NK-92 (cell line): Measurements from ENCODE around the gene CD22.

ENCODE experiments used
- DNase-seq: peaks from one replicate; lab custom pipeline; 2025; ENCODE audit not compliant: unreplicated experiment; lab: John Stamatoyannopoulos, UW

The CD22 gene

DNA sequence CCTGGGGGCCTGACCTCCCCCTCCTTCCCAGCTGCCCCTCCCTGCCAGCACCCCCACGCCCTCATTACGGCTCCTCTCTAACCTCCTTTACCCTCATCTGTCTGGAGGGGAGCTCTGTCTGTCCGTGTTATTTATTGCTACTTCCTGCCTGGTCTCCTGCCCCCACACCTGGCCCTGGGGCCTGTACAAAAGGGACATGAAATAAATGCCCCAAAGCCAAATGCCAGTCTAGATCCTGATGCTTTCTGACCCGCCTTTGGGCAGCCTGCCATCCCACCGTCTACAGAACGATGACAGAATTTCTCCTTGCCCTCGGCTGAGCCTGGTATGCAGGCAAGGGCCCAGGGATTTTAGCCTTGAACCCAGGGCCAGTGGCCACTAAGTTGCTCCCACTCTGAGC lies 15.4 kb upstream of the CD22 start:
- no peak for DNase-seq

DNA sequence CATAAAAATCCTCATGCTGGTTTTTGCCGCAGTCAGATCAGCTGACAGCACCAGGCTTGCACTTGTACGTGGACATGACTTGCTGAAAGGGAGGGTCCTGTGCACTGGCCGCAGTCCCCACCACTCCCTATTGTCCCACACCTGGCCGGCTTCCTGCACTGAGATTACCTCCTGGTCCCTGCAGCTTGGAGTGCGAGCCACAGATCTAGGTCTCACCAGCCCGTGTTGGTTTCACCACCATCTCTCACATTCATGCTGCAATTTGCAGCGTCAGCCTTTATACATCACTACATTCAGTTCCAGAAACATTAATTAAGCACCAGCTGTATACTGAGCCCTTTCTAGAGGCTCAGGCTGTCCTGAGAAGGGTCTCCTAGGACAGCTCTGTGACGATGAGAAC lies 15.0 kb upstream of the CD22 start:
- DNase-seq = no peak

DNA sequence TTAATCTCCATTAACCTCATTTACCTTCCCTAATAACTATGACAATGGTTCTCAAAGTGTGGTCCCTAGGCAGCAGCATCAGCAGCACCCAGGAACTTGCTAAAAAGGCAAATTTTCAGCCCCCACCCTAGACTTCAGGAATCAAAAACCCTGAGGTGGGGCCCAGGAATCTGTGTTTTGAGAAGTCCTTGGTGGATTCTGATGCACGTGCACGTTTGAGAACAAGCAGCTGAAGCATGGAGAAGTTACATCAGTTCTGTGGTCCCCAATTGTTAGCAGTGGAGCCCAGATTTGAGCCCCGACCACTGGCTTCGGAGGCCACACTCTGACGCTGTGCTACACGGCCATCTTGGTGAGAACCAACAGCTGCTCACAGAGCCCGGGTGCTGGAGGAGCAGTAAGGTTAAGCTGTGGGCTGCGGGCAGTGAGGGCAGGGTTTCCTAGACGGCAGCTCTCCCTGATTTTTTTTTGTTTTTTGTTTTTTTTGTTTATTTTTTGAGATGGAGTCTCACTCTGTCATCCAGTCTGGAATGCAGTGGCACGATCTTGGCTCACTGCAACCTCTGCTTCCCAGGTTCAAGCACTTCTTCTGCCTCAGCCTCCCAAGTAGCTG lies 14.0 kb upstream of the CD22 start:
- DNase-seq = no peak

DNA sequence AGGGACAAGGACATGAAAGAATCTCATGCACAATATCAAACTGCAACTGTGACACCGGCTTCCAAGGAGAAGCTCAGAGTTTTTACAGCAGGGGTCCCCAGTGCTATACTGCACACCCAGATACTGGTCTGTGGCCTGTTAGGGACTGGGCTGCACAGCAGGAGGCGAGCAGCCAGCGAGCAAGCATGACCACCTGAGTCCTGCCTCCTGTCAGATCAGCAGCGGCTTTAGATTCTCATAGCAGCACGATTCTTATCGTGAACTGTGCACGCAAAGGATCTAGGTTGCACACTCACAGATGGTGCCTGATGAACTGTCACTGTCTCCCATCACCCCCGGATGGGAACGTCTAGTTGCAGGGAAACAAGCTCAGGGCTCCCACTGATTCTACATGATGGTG lies 13.1 kb upstream of the CD22 start:
- DNase-seq = no peak

DNA sequence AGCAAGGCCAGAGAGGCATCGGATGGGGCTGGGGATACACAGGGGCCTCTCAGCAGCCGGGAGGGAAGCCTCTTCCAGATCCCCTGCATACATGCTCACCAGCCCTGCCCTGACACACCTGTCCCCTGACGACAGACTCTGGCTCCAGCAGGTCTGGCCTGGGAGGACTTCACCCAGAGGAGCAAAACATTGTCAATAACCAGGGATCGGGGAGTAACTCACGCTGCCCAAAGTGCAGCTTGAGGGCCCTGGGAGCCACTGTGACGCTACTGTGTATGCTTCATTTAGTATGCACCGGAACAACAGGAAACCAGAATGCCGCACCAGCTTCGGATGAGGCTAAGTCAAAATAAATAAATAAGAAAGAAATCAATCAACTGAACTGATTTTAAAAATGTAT lies 12.4 kb upstream of the CD22 start:
- no peak for DNase-seq

DNA sequence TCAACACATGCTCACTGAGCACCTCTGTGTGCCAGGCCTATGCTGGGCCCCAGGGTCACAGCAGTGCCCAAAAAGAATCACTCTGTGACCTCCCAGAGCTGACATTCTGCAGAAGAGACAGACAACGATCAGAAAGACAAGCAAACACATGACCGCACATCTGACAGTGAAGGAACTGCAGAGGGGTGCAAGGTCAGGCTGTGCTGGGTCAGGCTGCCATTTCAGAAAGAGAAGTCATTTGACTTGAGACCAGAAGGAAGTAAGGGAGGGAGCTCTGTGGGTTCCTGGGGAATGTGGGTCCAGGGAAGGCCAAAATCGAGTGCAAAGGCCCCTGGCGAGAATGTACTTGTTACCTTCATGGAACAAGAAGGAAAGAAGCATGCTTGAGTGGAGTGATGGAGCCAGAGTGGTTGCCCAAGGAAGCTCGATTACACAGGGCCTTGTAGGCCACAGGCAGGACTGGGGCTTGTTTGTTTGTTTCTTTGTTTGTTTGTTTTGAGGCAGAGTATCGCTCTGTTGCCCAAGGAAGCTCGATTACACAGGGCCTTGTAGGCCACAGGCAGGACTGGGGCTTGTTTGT lies 11.4 kb upstream of the CD22 start:
- no peak for DNase-seq

DNA sequence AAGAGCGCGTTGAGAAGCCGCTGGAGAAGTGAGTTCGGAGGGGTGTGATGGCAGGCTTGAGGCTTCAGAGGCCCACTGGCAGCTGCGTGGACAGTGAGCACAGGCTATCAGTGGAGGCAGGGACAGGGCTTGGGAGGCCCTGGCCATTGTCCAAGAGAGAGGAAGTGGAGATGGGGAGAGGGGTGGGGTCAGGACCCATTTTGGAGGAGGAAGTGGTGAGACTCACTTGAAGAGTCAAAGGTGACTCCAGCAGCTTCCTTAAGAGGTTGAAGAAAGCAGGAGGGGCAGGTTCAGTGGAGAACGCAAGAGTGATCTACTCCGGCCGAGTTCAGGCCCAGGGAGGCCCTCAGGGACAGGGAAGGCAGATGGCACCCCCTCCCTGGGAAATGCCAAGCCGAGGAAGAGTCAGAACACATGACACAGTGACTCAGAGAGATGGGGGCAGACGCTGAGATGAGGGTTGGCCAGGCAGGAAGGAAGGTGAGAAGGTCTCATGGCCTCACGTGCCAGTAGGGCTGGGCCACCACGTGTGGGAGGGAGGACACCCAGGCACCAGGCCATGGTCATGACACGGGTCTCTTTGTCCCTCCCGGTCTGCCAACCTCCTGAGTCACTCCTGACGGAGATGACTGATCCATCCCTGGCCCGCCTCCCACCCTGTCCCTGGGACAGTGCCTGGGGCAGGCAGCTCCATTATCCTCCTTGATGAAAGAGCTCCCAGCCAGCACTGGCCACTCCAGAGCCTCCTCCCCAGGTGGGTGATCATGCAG lies 10.1 kb upstream of the CD22 start:
- DNase-seq = no peak

DNA sequence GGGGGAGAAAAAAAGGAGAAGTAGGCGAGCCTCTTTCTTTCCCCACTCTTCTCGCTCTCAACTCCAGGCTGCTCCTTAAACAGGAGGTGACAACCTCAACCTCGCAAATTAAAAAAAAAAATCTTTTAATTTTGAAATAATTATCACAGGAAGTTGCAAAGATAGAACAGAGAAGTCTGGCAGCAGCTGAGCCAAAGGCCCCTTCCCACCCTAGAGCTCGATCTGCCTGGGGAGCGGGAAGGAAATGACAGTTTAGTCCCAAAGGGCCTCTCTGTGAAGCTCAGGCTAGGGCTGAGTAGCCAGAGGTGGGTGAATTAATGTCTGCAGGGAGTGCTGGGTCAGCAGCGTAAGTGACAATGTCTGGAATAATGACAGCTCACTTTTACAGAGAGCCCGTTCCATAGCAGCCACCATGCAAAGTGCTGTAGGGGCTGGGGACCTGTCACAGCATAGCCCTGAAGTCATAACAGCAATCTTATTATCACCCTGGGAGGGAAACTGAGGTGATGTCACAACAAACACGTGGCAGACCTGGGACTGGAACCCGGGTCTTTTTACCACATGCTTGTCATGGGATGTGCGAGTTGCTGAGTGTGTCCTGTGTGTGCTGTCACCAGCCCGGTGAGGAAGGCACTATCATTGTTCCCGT lies 8.8 kb upstream of the CD22 start:
- DNase-seq = no peak

DNA sequence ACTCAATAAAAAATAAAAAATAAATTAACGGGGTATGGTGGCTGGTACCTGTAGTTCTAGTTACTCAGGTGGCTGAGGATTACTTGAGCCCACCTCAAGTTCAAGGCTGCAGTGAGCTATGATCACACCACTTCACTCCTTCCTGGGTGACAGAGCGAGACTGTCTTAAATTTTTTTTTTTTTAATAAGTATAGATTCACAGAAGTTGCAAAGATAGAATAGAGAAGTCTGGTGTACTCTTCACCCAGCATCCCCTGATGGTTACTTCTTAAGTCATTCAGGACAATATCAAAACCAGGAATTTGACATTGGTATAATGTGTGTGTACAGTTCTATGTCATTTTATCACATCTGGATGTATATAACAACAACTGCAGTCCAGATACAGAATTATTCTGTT lies 7.7 kb upstream of the CD22 start:
- no peak for DNase-seq

DNA sequence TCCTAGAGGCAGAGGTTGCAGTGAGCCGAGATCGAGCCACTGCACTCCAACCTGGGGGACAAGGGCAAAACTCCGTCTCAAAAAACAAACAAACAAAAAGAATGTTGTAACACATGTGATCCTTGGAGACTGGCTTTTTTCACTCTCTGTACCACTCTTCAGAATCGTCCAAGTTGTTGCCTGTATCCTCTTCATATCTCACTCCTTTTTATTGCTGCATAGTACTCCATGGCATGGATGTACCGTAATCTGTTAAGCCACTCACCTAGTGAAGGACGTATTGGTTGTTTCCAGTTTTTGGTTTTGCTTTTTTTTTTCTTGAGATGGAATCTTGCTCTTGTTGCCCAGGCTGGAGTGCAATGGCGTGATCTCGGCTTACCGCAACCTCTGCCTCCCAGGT lies 7.0 kb upstream of the CD22 start:
- DNase-seq = no peak

DNA sequence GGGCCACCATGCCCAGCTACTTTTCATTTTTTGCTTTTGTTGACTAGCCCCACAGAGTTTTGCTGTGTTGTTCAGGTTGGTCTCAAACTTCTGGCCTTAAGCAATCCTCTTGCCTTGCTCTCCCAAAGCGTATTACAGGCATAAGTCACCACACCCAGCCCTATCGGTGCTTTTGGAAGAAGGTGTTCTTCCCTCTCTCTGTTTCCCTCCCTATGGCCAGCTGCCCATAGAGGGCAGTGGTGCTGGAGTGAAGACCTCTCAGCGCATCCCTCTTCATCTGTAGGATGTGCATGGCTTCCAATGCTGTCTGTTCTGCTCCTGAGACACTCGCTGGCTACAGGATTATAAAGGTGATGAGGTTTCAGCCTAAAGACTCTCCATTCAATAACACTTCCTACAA lies 1.3 kb upstream of the CD22 start:
- no peak for DNase-seq

DNA sequence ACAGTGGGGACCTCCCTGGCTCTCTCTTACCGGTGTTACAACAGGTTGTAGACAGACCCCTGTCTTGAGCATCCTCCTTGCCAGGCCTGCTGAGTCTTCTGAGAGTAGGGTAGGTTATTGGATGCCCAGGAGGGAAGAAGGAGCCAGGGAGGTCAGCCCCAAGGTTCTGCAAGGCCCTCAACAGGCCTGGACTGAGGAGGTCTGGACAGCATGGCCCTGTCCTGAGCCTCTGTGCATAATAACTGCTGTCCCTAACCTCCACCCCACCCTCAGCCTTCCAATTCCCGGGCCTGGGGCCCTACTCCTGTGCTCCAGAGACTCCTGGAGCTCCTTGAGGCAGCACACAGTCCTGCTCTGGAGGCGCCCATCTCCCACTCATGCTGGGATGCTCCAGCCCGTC lies 336 bp downstream of the CD22 start:
- no peak for DNase-seq

DNA sequence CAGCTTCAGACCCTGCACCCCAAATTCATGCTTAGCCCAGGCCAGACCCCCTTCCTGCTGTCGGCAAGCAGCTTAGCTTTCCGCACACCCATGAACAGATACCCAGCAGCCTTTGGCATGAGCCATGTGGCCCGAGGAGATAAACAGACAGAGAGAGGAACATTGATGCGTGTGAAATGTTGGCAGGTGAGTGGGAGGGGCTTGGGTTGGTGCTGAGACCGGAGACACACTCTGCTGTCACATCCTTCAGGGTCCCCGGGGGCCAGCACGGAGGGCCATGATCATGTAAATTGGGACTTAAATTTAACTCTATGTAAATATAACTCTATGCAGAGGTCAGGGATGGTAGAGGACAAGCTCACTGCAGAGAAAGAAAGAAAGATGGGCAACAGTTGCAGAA lies 1.5 kb downstream of the CD22 start:
- no peak for DNase-seq

DNA sequence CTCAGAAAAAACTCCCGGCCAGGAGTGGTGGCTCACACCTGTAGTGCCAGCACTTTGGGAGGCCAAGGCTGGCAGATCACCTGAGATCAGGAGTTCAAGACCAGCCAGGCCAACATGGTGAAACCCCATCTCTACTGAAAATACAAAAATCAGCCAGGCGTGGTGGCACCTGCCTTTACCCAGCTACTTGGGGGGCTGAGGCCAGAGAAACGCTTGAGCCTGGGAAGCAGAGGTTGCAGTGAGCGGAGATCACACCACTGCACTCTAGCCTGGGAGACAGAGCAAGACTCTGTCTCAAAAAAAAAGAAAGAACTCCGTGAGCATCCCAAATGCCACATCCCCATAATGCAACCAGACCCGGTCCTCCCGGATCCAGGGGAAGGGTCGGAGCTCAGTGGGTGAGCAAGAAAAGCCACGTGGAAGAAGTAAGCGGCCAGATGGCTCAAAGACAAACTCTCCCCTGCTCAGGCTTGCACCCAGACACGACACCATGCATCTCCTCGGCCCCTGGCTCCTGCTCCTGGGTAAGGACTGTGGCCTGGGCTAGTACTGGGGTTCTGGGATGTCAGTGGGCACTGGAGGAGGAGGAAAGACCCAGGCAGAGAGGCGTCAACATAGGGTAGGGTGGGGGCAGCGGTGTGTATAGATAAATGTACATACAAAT lies 2.7 kb downstream of the CD22 start:
- DNase-seq = no peak

DNA sequence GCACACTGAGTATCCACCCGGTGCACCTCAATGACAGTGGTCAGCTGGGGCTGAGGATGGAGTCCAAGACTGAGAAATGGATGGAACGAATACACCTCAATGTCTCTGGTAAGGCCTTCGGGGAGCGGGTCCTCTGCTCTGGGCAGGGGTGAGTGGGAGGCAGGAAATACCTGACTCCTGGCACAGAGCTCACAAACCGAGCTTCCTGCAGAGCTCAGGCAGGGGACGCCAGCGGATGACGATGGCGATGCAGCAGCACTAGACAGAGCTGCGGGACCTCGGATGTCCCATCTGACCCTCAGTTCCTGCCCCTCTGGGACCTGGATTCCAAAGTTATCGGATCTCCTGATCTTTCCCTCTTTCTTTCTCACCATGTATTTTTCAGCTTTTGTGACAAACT lies 3.8 kb downstream of the CD22 start:
- DNase-seq = no peak

DNA sequence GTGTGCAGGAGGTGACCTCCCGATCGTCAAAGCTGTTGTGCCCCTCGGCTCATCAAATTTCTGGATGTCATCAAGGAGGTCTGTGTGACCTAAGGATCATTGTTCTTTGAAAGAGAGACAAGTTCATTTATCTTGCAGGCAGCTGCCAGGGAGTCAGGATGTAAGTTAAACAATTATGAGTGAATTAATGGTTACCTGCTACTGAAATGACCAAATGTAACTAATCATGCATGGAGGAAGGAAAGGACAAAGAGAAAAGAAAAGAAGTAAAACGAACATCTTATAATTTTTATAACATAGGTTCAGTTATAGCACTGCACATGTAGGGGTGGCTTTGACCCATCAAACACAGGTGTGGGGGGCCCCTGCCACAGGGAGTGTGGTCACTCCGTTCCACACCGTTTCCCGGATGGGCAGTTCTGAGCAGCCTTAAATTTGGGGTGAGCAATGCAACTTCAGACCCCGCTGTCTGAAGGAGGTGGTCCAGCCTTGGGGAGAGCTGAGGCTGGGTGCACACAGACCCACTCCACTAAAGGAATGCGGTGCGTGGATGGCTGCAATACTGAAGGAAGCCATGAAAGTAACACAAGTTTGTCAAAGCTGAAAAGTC lies 5.3 kb downstream of the CD22 start:
- DNase-seq = no peak

DNA sequence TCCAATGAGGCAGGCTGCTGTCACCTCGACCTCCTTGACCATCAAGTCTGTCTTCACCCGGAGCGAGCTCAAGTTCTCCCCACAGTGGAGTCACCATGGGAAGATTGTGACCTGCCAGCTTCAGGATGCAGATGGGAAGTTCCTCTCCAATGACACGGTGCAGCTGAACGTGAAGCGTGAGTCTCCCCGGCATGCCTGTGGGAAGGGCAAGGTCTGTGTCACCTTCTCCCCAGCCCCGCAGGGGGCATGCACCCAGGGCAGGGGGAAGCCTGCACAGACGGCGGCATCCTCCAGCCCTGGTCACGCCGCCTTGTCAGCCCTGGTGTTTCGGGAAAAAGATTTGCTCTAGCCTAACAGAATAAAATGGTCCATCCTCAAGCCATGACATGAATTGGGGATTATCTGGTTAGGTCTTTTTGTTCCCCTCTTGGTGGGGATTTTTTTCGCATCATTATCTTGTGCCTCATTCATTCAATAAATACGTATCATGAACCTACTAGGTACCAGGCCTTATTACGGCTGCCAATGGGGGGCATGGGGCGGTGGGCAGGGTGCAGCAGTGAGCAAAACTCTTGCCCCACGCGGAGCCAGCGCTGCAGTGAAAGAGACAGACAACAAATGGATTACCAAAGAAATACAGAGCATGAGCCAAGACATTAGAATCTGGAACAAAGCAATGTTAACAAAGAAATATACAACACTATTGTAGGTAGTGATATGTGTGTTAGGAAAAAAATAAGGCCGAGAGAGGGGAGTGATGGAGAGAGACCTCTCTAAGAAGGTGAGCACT lies 7.4 kb downstream of the CD22 start:
- DNase-seq = no peak

DNA sequence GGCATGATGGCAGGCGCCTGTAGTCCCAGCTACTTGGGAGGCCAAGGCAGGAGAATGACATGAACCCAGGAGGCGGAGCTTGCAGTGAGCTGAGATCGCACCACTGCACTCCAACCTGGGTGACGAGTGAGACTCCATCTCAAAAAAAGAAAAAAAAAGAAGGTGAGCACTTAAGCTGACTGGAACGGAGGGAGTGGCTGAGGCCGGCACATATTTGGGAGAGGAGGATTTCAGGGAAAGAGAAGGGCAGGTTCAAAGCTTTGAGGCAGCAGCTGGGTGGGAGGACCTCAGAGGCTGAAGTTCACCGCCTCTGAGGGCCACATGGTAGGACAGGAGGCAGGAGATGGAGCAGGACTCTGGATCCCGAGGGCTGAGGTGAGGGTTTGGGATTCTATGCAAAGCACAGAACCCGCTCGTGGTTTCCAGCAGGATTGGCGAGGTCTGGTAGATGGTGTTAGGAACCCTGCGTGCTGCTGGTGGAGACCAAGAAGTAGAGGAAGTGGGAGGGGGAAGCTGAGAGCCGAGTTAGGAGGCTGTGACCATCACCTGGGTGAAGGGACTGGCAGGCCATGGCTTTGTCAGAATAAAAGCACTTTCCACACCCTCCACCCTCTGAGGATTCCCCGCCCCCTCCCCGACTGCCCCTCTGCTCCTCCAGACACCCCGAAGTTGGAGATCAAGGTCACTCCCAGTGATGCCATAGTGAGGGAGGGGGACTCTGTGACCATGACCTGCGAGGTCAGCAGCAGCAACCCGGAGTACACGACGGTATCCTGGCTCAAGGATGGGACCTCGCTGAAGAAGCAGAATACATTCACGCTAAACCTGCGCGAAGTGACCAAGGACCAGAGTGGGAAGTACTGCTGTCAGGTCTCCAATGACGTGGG lies 8.4 kb downstream of the CD22 start:
- no peak for DNase-seq

DNA sequence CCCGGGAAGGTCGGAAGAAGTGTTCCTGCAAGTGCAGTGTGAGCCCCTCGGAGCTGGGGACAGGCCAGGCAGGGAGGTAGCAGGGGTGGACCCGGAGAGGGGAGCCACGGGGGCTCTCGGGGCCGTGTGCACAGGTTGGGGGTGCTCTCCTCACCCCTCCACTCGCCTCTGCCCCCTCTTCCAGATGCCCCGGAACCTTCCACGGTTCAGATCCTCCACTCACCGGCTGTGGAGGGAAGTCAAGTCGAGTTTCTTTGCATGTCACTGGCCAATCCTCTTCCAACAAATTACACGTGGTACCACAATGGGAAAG lies 9.0 kb downstream of the CD22 start:
- DNase-seq = no peak

DNA sequence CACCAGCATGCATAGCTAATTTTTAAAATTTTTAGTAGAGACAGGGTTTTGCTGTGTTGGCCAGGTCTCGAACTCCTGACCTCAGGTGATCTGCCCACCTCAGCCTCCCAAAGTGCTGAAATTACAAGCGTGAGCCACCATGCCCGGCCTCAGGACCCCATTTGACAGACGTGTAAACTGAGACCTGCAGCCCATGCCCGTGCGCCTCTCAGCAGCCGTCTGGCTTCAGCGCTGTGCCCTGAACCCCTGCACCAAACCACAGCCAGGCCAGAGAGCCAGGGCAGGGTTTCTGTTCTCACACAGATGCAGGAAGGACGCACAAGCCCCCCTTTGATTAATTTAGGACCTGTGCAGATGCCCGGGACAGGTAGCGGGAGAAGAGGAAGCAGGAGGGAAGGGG lies 11.4 kb downstream of the CD22 start:
- DNase-seq = no peak
